Activated CD8-positive, alpha-beta T cell treated with anti-CD3 and anti-CD28 coated beads, Interleukin-2, amount 10 ng/mL, durations not matched to agents 7 days and 5 days (primary cell): ENCODE data around the gene BMERB1. TPM values are rescaled to one million over a fixed set of nuclear protein-coding genes. Genes with fewer than 3 reads are reported as not detected.
"Not testable (repeated sequence)": the region's sequence is repeated elsewhere in the genome, so short reads cannot be mapped to it uniquely, and the experiment has no call there.

ENCODE experiments used
- ATAC-seq: fragments of 150-1000 bp; cut with Tn5 transposase; one replicate; pipeline ENCODE4 v1.10.0; 2021; ENCODE audit warnings: moderate library complexity
- CTCF ChIA-PET: fragments of 350-600 bp; sonication (Branson Sonifier 250); formaldehyde crosslinking; loops from one replicate; lab custom pipeline; 2021; ENCODE audit warnings: antibody characterized with exemption; lab: Charles Lee
- POLR2A ChIA-PET: fragments of 350-600 bp; sonication (Branson Sonifier 250); formaldehyde crosslinking; loops from one replicate; lab custom pipeline; 2021; ENCODE audit warnings: antibody characterized with exemption; lab: Charles Lee
- DNase-seq: peaks from one replicate; pipeline ENCODE4 v3.0.0-alpha.2; 2020
- H3K27ac Mint-ChIP-seq: one replicate; pipeline ENCODE4 v1.8.0; 2021; ENCODE audit warnings: mild to moderate bottlenecking, mixed read lengths
- H3K27me3 Mint-ChIP-seq: one replicate; pipeline ENCODE4 v1.8.0; 2021; ENCODE audit warnings: low read depth, mixed read lengths
- H3K36me3 Mint-ChIP-seq: one replicate; pipeline ENCODE4 v1.8.0; 2021; ENCODE audit warnings: low read depth, mixed read lengths
- H3K4me1 Mint-ChIP-seq: one replicate; pipeline ENCODE4 v1.8.0; 2021; ENCODE audit warnings: low read depth, mixed read lengths
- H3K4me3 Mint-ChIP-seq: one replicate; pipeline ENCODE4 v1.8.0; 2021; ENCODE audit warnings: mild to moderate bottlenecking, mixed read lengths
- H3K9me3 Mint-ChIP-seq: one replicate; pipeline ENCODE4 v1.8.0; 2022; ENCODE audit warnings: mixed read lengths; ENCODE audit not compliant: insufficient read depth
- total RNA-seq, 2 experiments: library from RNA; stranded (reverse); gene quantifications; one replicate each; pipeline ENCODE4 v1.2.3, GENCODE V29; 2021

The BMERB1 gene
- total RNA-seq, 2 experiments from 2014 or later, result 1.6 to 4.3 TPM

DNA sequence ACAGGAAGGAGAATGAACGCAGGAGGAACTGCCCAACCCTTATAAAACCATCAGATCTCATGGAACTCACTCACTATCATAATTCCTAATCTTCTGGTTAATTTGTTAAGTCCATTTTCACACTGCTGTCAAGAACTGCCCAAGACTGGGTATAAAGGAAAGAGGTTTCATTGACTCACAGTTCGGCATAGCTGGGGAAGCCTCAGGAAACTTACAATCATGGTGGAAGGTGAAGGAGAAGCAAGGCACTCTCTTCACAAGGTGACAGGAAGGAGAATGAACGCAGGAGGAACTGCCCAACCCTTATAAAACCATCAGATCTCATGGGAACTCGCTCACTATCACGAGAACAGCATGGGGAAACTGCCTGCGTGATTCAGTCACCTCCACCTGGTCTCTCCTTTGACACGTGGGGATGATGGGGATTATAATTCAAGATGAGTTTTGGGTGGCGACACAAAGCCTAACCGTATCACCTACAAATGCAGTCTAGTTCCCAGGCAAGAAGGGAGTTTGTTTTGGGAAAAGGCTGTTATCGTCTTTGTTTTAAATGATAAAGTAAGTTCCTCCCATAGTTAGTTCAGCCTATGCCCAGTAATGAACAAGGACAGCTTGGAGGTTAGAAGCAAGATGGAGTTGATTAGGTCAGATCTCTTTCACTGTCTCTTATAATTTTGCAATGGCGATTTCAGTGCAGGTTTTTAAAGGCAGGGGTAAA is 139.7 kb downstream of the BMERB1 start:
- H3K9me3 Mint-ChIP-seq, ATAC-seq, CTCF ChIA-PET, H3K27me3 Mint-ChIP-seq, POLR2A ChIA-PET, H3K4me3 Mint-ChIP-seq, H3K27ac Mint-ChIP-seq, DNase-seq, H3K4me1 Mint-ChIP-seq: not testable (repeated sequence)
- H3K36me3 Mint-ChIP-seq, result peaks cover 12% of the 10 kb centered on the region

DNA sequence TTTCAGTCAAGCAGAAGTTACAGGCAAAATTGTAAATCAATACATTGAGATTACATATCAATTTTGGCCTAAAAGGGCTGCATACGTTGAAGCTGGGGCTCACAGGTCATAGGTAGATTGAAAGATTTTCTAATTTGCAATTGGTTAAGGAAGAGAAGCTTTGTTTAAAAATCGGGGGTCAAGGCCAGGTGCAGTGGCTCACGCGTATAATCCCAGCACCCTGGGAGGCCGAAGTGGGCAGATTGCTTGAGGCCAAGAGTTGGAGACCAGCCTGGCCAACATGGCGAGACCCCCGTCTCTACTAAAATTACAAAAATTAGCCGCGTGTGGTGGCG is 140.2 kb downstream of the BMERB1 start:
- Mint-ChIP-seq H3K36me3 (peaks cover 12% of the 10 kb centered on the region), H3K27me3 (no peaks in the 10 kb centered on the region), H3K9me3 (no peaks in the 10 kb centered on the region), H3K27ac (no peak overlapping the region), H3K4me3 (no peak overlapping the region), H3K4me1 (no peaks in the 10 kb centered on the region)
- ChIA-PET CTCF (no interaction called here), POLR2A (no interaction called here)
- ATAC-seq (no peak), DNase-seq (no peak)

DNA sequence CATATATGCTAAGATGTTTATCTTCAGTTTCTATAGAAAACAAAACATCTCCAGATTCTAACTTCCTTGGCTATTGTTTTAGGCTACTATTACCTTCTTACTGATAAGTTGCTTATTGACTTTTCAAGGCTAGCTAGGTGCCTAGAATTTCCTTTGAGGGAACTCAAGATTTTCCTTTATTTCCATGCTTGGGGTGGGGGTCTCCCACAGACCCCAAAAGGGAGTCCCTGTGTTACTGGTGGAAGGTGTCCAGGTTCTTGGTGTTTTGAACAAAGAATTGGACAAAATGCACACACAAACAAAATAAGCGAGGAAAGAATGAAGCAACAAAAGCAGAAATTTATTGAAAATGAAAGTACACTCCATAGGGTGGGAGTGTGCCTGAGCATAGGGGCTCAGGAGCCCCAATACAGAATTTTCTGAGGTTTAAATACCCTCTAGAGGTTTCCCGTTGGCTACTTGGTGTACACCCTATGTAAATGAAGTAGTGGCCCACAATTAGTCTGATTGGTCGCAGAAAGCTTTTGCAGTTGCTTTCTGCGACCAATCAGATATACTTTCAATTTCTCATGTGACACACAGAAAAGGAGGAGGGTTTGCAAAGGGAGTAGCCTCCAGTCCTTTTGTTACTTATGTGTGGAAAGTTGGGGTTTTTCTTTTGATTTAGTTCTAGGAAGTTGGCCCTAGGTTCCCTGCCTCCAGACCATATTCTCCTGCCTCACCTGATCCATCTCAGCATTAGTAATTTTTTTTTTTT is 141.1 kb downstream of the BMERB1 start:
- Mint-ChIP-seq H3K27ac (no peak overlapping the region), H3K36me3 (peaks cover 12% of the 10 kb centered on the region), H3K27me3 (no peaks in the 10 kb centered on the region), H3K4me1 (no peaks in the 10 kb centered on the region), H3K9me3 (no peaks in the 10 kb centered on the region), H3K4me3 (no peak overlapping the region)
- ChIA-PET POLR2A (no interaction called here), CTCF (no interaction called here)
- no peak for ATAC-seq
- DNase-seq, result no peak

DNA sequence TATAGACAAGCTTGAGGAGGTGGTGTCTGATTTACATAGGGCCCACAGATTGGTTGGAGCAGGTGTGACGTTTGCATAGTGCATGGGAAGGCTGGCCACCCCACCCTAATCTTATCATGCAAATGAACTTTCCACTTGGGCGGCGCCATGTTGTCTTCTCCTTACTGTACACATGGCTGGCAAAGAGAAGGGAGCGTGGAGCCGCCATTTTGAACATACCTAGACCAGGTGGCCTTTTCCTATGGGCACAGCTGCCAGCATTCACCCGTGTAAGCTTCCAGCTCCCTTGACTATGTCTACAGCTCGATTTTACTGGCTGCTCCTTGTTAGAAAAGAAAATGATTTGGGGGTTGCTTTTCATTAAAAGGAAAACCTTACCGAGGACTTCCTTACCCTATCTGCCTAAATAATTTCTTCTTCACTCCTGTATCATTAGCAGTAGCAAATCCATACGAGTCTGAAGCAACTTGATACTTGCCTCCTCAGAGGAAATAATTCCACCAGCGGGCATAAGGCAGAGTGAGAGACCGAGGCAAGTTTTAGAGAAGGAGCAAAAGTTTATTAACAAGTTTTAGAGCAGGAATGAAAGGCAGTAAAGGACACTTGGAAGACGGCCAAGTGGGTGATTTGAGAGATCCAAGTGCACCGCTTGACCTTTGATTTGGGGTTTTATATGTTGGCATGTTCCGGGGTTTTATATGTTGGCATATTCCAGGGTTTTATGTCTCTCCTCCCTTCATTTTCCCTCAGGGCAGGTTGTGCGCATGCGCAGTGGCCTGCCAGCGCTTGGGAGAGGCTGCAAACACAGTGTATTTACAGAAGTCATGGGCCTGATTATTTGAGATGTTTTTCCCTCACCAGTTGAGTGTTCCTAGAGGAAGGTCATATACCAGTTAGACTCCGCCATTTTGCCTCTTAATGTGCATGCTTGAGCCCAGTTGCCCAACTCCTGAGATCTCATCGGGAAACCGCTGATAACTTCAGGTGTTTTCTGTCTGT is 142.9 kb downstream of the BMERB1 start:
- Mint-ChIP-seq H3K4me3 (no peak overlapping the region), H3K9me3 (no peaks in the 10 kb centered on the region), H3K36me3 (peaks cover 7% of the 10 kb centered on the region), H3K27ac (no peak overlapping the region), H3K4me1 (peaks cover 5% of the 10 kb centered on the region), H3K27me3 (no peaks in the 10 kb centered on the region)
- POLR2A ChIA-PET, result no interaction called here
- DNase-seq (no peak), ATAC-seq (no peak)
- CTCF ChIA-PET, result no interaction called here

DNA sequence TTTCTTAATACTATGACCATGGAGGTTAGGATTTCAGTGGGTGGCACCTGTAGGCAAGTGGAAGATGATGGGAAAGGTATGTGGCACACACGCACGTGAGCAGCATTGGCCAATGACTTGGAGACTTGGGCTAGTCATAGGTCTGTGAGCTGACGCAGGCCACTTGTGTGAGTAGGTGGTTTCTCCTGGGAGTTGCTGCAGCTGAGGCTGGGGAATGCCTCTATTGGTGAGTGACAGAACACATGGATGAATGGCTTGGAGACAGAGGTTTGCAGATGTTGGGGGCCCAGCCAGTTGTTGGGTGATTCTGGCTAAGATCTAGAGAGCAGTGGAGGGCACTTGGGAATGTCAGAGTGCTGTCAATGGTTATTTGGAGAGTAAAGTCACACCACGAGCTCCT is 144.4 kb downstream of the BMERB1 start:
- no peaks in the 10 kb centered on the region for H3K27me3 Mint-ChIP-seq
- no peak for ATAC-seq
- peaks cover 3% of the 10 kb centered on the region for H3K36me3 Mint-ChIP-seq
- CTCF ChIA-PET, result no interaction called here
- H3K9me3 Mint-ChIP-seq, result no peaks in the 10 kb centered on the region
- H3K4me1 Mint-ChIP-seq, result peaks cover 5% of the 10 kb centered on the region
- no peak for DNase-seq
- H3K4me3 Mint-ChIP-seq, result no peak overlapping the region
- POLR2A ChIA-PET, result no interaction called here
- no peak overlapping the region for H3K27ac Mint-ChIP-seq

DNA sequence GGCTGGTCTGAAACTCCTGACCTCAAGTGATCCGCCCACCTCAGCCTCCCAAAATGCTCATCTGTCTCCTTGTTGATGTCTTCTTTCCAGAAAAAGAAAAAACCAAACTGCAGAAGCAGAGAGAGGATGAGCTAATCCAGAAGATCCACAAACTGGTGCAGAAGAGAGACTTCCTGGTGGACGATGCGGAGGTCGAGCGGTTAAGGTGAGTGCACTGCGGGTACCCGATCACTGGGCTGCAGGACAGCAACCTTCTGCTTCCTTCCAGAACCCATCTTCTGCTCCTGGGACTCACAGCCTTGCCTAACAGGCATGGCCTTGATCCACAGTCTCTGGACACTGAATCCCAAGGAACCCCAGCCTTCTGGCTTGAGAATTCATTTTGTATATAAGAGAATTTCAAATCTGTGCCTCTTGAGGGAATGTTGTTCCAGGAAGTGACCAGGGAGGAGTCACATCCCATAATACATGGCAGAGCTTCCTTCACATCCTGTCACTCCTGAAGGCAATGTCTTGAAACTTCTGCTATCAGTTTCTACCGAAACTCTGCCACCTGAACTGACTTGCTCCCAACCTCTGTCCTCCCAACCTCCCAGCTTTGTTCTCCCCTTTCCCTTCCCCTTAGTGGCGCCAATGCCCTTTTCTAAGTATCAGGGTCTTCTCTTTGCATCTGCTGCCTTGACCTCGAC is 146.9 kb downstream of the BMERB1 start:
- no peak for DNase-seq
- H3K4me3 Mint-ChIP-seq, result no peak overlapping the region
- ATAC-seq, result no peak
- peak overlapping the region; percentile 20 for H3K27ac Mint-ChIP-seq
- CTCF ChIA-PET, result no interaction called here
- peaks cover 17% of the 10 kb centered on the region for H3K36me3 Mint-ChIP-seq
- H3K9me3 Mint-ChIP-seq, result peaks cover 11% of the 10 kb centered on the region
- H3K27me3 Mint-ChIP-seq, result no peaks in the 10 kb centered on the region
- POLR2A ChIA-PET, result interaction anchor here (0.8 kb wide), 1 partner anchor 9 kb away, joined by 3 read pairs; no protein-coding TSS in a partner anchor
- H3K4me1 Mint-ChIP-seq, result peaks cover 5% of the 10 kb centered on the region

DNA sequence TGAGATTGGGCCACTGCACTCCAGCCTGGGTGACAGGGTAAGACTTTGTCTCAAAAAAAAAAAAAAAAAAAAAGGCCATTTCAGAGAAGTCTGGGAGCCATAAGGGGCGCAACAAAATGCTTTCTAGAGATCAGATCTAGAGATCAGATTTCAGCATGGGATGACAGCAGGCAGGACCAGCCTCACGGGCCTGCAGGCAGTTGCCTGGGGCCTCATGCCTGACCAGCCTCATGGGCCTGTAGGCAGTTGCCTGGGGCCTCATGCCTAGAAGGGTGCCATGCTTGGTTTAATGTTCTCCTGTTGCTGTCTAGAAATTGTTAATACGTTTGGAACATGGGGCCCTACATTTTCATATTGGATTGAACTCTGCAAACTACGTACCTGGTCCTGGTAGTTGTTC is 149.1 kb downstream of the BMERB1 start:
- Mint-ChIP-seq H3K4me1 (peaks cover 5% of the 10 kb centered on the region), H3K27me3 (no peaks in the 10 kb centered on the region), H3K27ac (no peak overlapping the region), H3K36me3 (peaks cover 36% of the 10 kb centered on the region), H3K9me3 (peaks cover 23% of the 10 kb centered on the region), H3K4me3 (no peak overlapping the region)
- DNase-seq (no peak), ATAC-seq (no peak)
- CTCF ChIA-PET, result no interaction called here
- POLR2A ChIA-PET, result no interaction called here

DNA sequence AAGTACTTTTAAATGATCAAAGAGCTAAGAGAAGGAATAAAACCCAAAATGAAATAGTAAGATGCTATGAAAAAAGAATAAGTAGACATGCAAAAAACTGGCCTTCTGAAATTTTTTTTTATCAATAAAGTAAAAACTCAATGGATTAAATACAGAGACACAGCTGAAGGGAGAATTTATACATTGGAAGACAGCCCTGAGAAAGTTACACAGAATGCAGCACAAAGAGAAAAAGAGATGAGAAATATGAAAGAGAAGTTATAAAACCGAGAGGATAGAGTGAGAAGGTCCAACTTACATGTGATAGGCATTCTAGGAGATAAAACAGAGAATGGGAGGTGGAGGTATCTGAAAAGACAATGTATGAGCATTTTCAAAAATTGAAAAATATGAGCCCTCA is 151.6 kb downstream of the BMERB1 start:
- no peak for ATAC-seq
- peaks cover 23% of the 10 kb centered on the region for H3K4me1 Mint-ChIP-seq
- ChIA-PET POLR2A (interaction anchor here (0.7 kb wide), 1 partner anchor 150 kb away, joined by 3 read pairs; no protein-coding TSS in a partner anchor), CTCF (interaction anchor here (0.7 kb wide), 1 partner anchor 14 kb away, joined by 3 read pairs; no protein-coding TSS in a partner anchor)
- no peak overlapping the region for H3K4me3 Mint-ChIP-seq
- no peak for DNase-seq
- H3K27ac Mint-ChIP-seq, result peak overlapping the region; percentile 6
- peaks cover 50% of the 10 kb centered on the region for H3K36me3 Mint-ChIP-seq
- no peaks in the 10 kb centered on the region for H3K27me3 Mint-ChIP-seq
- H3K9me3 Mint-ChIP-seq, result peaks cover 23% of the 10 kb centered on the region

DNA sequence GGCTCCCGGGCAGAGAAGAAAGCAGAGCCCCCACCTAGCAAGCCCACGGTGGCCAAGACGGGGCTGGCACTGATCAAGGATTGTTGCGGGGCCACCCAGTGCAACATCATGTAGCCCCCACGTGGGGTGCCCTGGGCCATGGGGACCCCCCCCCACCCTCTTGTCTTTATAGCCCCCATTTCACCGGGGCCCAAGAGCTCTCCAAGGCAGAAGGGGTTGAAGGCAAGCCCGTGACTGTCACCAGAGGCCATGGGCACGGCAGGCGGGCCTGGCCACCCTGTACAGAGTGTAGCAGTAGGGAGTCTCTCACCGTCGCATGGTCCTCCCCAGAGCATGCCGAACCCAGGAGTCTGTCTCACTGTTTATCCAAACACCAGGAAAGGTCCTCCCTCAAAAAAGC is 152.3 kb downstream of the BMERB1 start:
- peaks cover 23% of the 10 kb centered on the region for H3K9me3 Mint-ChIP-seq
- ATAC-seq, result no peak
- no peak overlapping the region for H3K4me3 Mint-ChIP-seq
- DNase-seq, result no peak
- H3K27ac Mint-ChIP-seq, result no peak overlapping the region
- POLR2A ChIA-PET, result interaction anchor here (1.2 kb wide), 1 partner anchor 56 kb away, joined by 4 read pairs; the partner anchor contains the start of gene MARF1
- H3K27me3 Mint-ChIP-seq, result no peaks in the 10 kb centered on the region
- peaks cover 26% of the 10 kb centered on the region for H3K4me1 Mint-ChIP-seq
- CTCF ChIA-PET, result no interaction called here
- peaks cover 53% of the 10 kb centered on the region for H3K36me3 Mint-ChIP-seq

DNA sequence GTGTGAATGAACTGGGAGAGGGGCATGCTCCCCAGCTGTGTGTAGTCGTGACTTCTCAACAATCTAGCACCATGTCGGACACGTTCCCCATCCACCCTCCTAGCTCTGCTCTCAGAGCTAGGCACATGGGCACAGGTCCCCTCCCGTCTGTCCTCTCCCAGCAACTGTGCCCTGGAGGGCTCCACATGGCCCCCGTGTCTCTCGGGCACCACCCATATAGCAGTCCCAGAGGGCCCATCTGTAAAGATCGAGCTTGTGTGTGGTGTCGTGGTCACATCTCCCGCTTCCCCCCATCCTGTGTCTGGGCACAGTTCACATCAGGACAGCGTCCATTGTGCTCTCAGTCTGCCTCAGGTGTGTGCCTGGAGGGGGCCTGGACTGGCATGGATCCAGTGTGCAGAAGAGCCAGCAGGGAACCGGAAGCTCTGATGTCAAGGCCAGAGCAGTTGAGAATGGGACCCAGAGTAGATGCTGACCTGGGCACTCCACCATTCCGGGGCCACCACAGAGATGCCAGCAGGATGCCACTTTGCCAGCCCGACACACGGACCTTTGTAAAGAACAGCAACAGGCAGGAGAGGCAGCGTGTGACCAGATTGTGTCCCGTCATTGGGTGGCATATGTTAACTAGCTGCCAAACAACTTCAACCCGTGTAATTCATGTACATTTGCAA is 152.9 kb downstream of the BMERB1 start:
- Mint-ChIP-seq H3K36me3 (peaks cover 53% of the 10 kb centered on the region), H3K4me3 (no peak overlapping the region), H3K4me1 (peaks cover 29% of the 10 kb centered on the region), H3K27me3 (no peaks in the 10 kb centered on the region), H3K27ac (no peak overlapping the region), H3K9me3 (peaks cover 23% of the 10 kb centered on the region)
- CTCF ChIA-PET, result no interaction called here
- POLR2A ChIA-PET, result interaction anchor here (1.2 kb wide), 1 partner anchor 55 kb away, joined by 4 read pairs; the partner anchor contains the start of gene MARF1
- ATAC-seq, result no peak
- no peak for DNase-seq

DNA sequence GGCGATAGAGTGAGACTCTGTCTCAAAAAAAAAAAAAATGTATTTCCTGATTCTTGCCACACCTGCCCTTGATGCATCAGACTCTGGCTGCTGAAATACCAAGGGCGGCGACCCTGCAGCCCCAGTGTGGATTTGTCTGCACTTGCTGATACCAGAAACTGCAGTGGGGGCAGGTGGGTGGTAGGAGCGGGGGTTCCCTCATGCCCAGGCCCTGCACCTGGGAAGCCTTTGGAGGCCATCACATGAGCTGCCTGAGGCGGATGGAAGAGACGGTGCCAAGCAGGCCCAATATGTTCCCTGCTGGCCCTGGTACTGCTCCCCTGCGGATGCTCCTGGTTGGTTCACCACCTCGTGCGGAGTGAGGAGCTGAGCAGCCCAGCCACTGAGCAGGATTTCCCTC is 157.9 kb downstream of the BMERB1 start:
- Mint-ChIP-seq H3K27ac (peak overlapping the region; percentile 74), H3K4me1 (peaks cover 44% of the 10 kb centered on the region), H3K36me3 (peaks cover 66% of the 10 kb centered on the region), H3K27me3 (no peaks in the 10 kb centered on the region), H3K4me3 (no peak overlapping the region), H3K9me3 (peaks cover 2% of the 10 kb centered on the region)
- CTCF ChIA-PET, result no interaction called here
- POLR2A ChIA-PET, result no interaction called here
- no peak for ATAC-seq
- no peak for DNase-seq
